IMR-90 (cell line): Measurements from ENCODE around the gene GCNT4. TPM values are rescaled to one million over a fixed set of nuclear protein-coding genes. Genes with fewer than 3 reads are reported as not detected.

Source experiments
- microRNA-seq, 2 experiments: library from miRNA; stranded (forward) in 1 of 2; unstranded in 1 of 2; fragments of 10-50 nt in 1 of 2; fragments of <30 nt in 1 of 2; gene quantifications in 1 of 2; microRNA quantifications in 1 of 2; one replicate each; pipeline versions ENCODE3 to v1.1.0; 2013 to 2020; ENCODE audit not compliant: insufficient read depth in 1 of 2, insufficient read length in 1 of 2, unreplicated experiment in 1 of 2
- polyA plus RNA-seq, 3 experiments: library from polyadenylated mRNA; depleted of rRNA; stranded (reverse); fragments of >200 nt; gene quantifications; 2 replicates each; pipeline ENCODE4 v1.2.3, GENCODE V29; 2012; ENCODE audit warnings: low replicate concordance in 1 of 3
- small RNA-seq, 5 experiments: library from RNA; depleted of rRNA; stranded (forward); fragments of <200 nt; gene quantifications; one replicate each; pipeline ENCODE3, GENCODE V24; 2012
- total RNA-seq: library from RNA; depleted of rRNA; stranded (reverse); fragments of >200 nt; gene quantifications from 2 replicates; pipeline ENCODE4 v1.2.3, GENCODE V29; 2012; rRNA removed

The GCNT4 gene
- total and polyA plus RNA-seq, 2 of the 4 experiments (the other 2 are of a cell fraction) = 0.46 to 1.8 TPM

Small RNAs within 50 kb of the gene (microRNA-seq; reads per million reads assigned to microRNA genes)
- not detected for gene AC093259.1 (ENCODE audit: insufficient read depth, insufficient read length)

Small RNAs within 50 kb of the gene (small RNA-seq; reads per million reads assigned to genes)
- 0 reads per million in 5 experiments for gene AC093259.1

Other genes with a start within 250 kb of the GCNT4 start
- gene FAM169A, start 186.2 kb downstream of the GCNT4 start, total RNA-seq = under 0.01 TPM in 2 replicates
- gene FAM169A, start 186.2 kb downstream of the GCNT4 start, polyA plus RNA-seq (2012; rRNA removed) = not detected in 2 replicates
- under 0.01 TPM in 2 replicates for gene ANKRD31, start 184.3 kb upstream of the GCNT4 start, total RNA-seq
- gene ANKRD31, start 184.3 kb upstream of the GCNT4 start, polyA plus RNA-seq (2012; rRNA removed) = 0.02 TPM in 1 of 2 replicates, not detected in the other